ENCODE results near the gene HMGCLL1. TPM values are rescaled to one million over a fixed set of nuclear protein-coding genes. Genes with fewer than 3 reads are reported as not detected.

HMGCLL1 gene
- total RNA-seq, 1 donor from 2014 or later = not detected

DNA sequence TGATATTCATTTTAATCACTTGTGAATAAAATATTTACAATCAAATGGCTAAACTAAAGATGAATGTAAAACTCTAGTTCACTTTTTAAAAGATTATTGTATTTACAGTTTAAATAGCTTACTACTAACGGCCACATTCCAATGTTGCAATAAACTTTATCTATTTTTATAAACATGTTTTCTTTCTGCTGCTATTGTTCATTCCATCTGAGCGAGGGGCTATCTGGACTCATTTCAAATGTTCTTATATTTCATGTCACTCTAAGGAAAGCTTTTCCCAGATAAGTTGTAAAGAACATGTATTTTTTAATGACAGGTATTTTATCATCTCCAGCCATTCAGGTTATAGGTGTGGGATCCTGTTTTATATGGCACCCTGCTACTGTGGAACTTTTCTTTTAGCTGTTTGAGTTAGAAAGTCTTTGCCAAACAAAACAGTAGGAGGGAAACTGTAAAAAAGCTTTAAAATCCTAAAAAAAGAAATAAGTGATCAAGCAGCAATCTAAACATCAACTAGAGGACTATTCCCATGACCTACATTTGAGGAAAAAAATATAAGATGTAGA is 42.5 kb downstream of the HMGCLL1 start:
- no peaks in the 10 kb centered on the region for H3K27me3 Mint-ChIP-seq
- no peak for ATAC-seq (ENCODE audit: low read depth)
- intact Hi-C loops (cut with micrococcal nuclease) = no loop called here
- no peak overlapping the region for H3K4me3 Mint-ChIP-seq
- no peaks in the 10 kb centered on the region for H3K4me1 Mint-ChIP-seq
- no peaks in the 10 kb centered on the region for H3K36me3 Mint-ChIP-seq (ENCODE audit: low read depth)
- peaks cover 7% of the 10 kb centered on the region for H3K9me3 Mint-ChIP-seq
- POLR2A ChIA-PET = no interaction called here
- CTCF ChIA-PET = no interaction called here
- TF ChIP-seq, protein P1, sequence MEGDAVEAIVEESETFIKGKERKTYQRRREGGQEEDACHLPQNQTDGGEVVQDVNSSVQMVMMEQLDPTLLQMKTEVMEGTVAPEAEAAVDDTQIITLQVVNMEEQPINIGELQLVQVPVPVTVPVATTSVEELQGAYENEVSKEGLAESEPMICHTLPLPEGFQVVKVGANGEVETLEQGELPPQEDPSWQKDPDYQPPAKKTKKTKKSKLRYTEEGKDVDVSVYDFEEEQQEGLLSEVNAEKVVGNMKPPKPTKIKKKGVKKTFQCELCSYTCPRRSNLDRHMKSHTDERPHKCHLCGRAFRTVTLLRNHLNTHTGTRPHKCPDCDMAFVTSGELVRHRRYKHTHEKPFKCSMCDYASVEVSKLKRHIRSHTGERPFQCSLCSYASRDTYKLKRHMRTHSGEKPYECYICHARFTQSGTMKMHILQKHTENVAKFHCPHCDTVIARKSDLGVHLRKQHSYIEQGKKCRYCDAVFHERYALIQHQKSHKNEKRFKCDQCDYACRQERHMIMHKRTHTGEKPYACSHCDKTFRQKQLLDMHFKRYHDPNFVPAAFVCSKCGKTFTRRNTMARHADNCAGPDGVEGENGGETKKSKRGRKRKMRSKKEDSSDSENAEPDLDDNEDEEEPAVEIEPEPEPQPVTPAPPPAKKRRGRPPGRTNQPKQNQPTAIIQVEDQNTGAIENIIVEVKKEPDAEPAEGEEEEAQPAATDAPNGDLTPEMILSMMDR (IDR thresholded peaks at IDR 0.05) = no peak
- no peak overlapping the region for H3K27ac Mint-ChIP-seq
- DNase-seq = no peak

- POLR2A ChIA-PET = no interaction called here
Measured at GRCh38 chr6:55531496-55531895, 47.5 kb downstream of the HMGCLL1 start.

DNA sequence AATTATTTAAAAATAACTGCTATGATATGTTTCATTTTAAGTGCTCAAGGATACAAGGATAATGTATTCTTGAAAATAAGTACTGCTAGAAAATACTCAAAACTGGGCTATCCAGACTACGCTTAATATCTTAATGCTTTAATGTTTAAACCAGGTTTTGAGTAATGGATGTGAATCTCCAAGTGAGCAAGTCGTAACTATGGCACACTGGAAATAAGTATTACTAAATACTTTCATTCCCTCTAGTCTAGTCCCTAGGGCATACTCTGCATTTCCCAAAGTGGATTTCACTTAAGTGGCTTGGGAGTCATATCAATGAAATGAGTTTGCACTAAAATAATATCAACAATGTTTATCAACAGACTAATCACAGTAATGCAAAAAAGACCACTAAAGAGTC is 48.1 kb downstream of the HMGCLL1 start:
- POLR2A ChIA-PET = no interaction called here
- no peak overlapping the region for H3K27ac Mint-ChIP-seq
- TF ChIP-seq, protein P1 (IDR thresholded peaks at IDR 0.05) = no peak

More at GRCh38 chr6:55531496-55531895, 47.5 kb downstream of the HMGCLL1 start:
- no peak overlapping the region for H3K4me3 Mint-ChIP-seq
- DNase-seq (no peak), ATAC-seq (ENCODE audit: low read depth) (no peak)
- TF ChIP-seq, protein P1 (IDR thresholded peaks at IDR 0.05) = no peak
- CTCF ChIA-PET = no interaction called here
- intact Hi-C loops (cut with micrococcal nuclease) = no loop called here
- H3K4me1 Mint-ChIP-seq = no peaks in the 10 kb centered on the region
- H3K27ac Mint-ChIP-seq = no peak overlapping the region
- H3K27me3 Mint-ChIP-seq = no peaks in the 10 kb centered on the region
- no peaks in the 10 kb centered on the region for H3K36me3 Mint-ChIP-seq (ENCODE audit: low read depth)
- H3K9me3 Mint-ChIP-seq = peaks cover 4% of the 10 kb centered on the region

GRCh38 chr6:55528624-55529023 is 50.4 kb downstream of the HMGCLL1 start:
- TF ChIP-seq, protein P1 (IDR thresholded peaks at IDR 0.05) = no peak
- Mint-ChIP-seq H3K4me3 (no peak overlapping the region), H3K27me3 (no peaks in the 10 kb centered on the region), H3K9me3 (peaks cover 3% of the 10 kb centered on the region), H3K4me1 (no peaks in the 10 kb centered on the region), H3K27ac (no peak overlapping the region), H3K36me3 (ENCODE audit: low read depth) (no peaks in the 10 kb centered on the region)
- DNase-seq (no peak), ATAC-seq (ENCODE audit: low read depth) (no peak)
- intact Hi-C loops (cut with micrococcal nuclease) = no loop called here
- POLR2A ChIA-PET = no interaction called here
- CTCF ChIA-PET = no interaction called here

More for the DNA sequence above, 48.1 kb downstream of the HMGCLL1 start:
- intact Hi-C loops (cut with micrococcal nuclease) = no loop called here
- ATAC-seq (ENCODE audit: low read depth) (no peak), DNase-seq (no peak)
- no peaks in the 10 kb centered on the region for H3K27me3 Mint-ChIP-seq
- no peaks in the 10 kb centered on the region for H3K36me3 Mint-ChIP-seq (ENCODE audit: low read depth)
- peaks cover 4% of the 10 kb centered on the region for H3K9me3 Mint-ChIP-seq
- no peaks in the 10 kb centered on the region for H3K4me1 Mint-ChIP-seq
- H3K4me3 Mint-ChIP-seq = no peak overlapping the region
- CTCF ChIA-PET = no interaction called here

DNA sequence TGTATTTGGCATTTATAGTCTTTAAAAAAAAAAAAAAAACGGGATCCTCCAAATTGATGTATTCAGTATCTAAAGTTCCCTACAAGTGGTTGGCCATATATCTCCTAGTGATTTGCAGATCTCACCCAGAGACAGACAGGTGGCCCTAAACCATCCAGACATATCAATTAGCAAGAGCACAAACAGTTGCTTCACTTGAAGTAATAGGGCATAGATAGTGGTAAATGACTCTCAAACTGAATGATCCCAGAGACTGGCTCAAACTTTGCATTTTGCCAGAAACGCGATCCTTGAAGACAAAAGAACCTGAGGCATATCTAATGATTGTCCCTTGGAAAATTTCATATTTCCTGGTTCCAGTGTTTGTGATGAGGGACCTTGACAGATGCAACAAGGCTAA is 54.6 kb downstream of the HMGCLL1 start:
- Mint-ChIP-seq H3K27ac (no peak overlapping the region), H3K4me1 (no peaks in the 10 kb centered on the region), H3K27me3 (no peaks in the 10 kb centered on the region), H3K36me3 (ENCODE audit: low read depth) (no peaks in the 10 kb centered on the region), H3K4me3 (no peak overlapping the region), H3K9me3 (peaks cover 3% of the 10 kb centered on the region)
- DNase-seq (no peak), ATAC-seq (ENCODE audit: low read depth) (no peak)
- ChIA-PET CTCF (no interaction called here), POLR2A (no interaction called here)
- intact Hi-C loops (cut with micrococcal nuclease) = no loop called here
- TF ChIP-seq, protein P1 (IDR thresholded peaks at IDR 0.05) = no peak

All from activated B cell treated with CpG ODN at 0.5 μM for 24 hours (primary cell).